LNCaP clone FGC (cell line): ENCODE data around the gene UPF3A.

ENCODE experiments used
- DNase-seq: peaks from one replicate; pipeline ENCODE4 v3.0.0-alpha.2; 2011; ENCODE audit warnings: low read depth
- H3K4me3 ChIP-seq: 2 replicates; pipeline ENCODE4 v1.5.1; 2011; ENCODE audit warnings: mild to moderate bottlenecking, low read depth, low read length, control low read depth
- CTCF ChIP-seq: IDR thresholded peaks from 2 replicates; pipeline ENCODE4 v1.5.1; 2012; ENCODE audit warnings: mild to moderate bottlenecking; ENCODE audit not compliant: control insufficient read depth, insufficient read depth; ENCODE audit errors: extremely low read depth

Gene UPF3A

GRCh38 chr13:114313061-114313860, 31.9 kb downstream of the UPF3A start:
- no peak for TF ChIP-seq CTCF
- no peak for DNase-seq
- H3K4me3 ChIP-seq, result peak overlapping the region; percentile 52

GRCh38 chr13:114314074-114314912, 32.9 kb downstream of the UPF3A start, which contains the start of gene CHAMP1:
Gene CHAMP1 (plus strand): TSS chr13:114314503. CDS start chr13:114323843, 9,340 bp downstream.
- TF ChIP-seq CTCF, result no peak
- peak; percentile 84 for DNase-seq
- peak within 1 kb of the TSS; percentile 69 for H3K4me3 ChIP-seq

- no peak for TF ChIP-seq CTCF
- H3K4me3 ChIP-seq, result peak overlapping the region; percentile 69
- DNase-seq, result no peak
Observed at GRCh38 chr13:114315074-114315785, 33.8 kb downstream of the UPF3A start.

GRCh38 chr13:114318624-114319023, 37.2 kb downstream of the UPF3A start:
- no peak overlapping the region for H3K4me3 ChIP-seq
- no peak for DNase-seq
- TF ChIP-seq CTCF, result no peak

GRCh38 chr13:114319441-114319913, 38.1 kb downstream of the UPF3A start:
- H3K4me3 ChIP-seq, result no peak overlapping the region
- no peak for DNase-seq

More at GRCh38 chr13:114319441-114319913, 38.1 kb downstream of the UPF3A start:
- no peak for TF ChIP-seq CTCF
